Small intestine (tissue), 7 donors: ENCODE results near the gene FBXW8. TPM values are rescaled to one million over a fixed set of nuclear protein-coding genes. Genes with fewer than 3 reads are reported as not detected.
A peak's percentile ranks its signal among the peaks of the same experiment; 100 is the strongest.

Experiments
- DNase-seq, 2 donors: peaks; one replicate each; pipeline versions ENCODE4 v3.0.0 to v3.0.0-alpha.2; 2013
- FAIRE-seq: peaks from 2 replicates; lab custom pipeline; 2012; peaks lifted over from hg19 to GRCh38; lab: Jason Lieb, UNC
- H3K27ac ChIP-seq, 3 donors: one replicate each; pipeline ENCODE4 v1.5.1; 2013; ENCODE audit warnings: low read length in 2 of 3, mild to moderate bottlenecking in 2 of 3, control low read depth in 1 of 3, inconsistent platforms in 1 of 3, low read depth in 1 of 3, moderate library complexity in 1 of 3
- H3K27me3 ChIP-seq, 3 donors: one replicate each; pipeline ENCODE4 v1.6.1; 2013; ENCODE audit warnings: low read length in 3 of 3, inconsistent platforms in 1 of 3; ENCODE audit not compliant: control insufficient read depth in 3 of 3, insufficient read depth in 3 of 3
- H3K36me3 ChIP-seq, 3 donors: one replicate each; pipeline ENCODE4 v1.6.1; 2013; ENCODE audit warnings: low read length in 3 of 3, inconsistent platforms in 1 of 3, low read depth in 1 of 3, mild to moderate bottlenecking in 1 of 3, moderate library complexity in 1 of 3; ENCODE audit not compliant: control insufficient read depth in 3 of 3, insufficient read depth in 2 of 3
- H3K4me1 ChIP-seq, 3 donors: one replicate each; pipeline ENCODE4 v1.6.1; 2013; ENCODE audit warnings: low read length in 2 of 3, inconsistent platforms in 1 of 3, low read depth in 1 of 3, mild to moderate bottlenecking in 1 of 3, moderate library complexity in 1 of 3; ENCODE audit not compliant: control insufficient read depth in 3 of 3, insufficient read depth in 2 of 3
- H3K4me3 ChIP-seq, 3 donors: one replicate each; pipeline ENCODE4 v1.5.1; 2013; ENCODE audit warnings: low read length in 3 of 3, control low read depth in 1 of 3, inconsistent platforms in 1 of 3, low read depth in 1 of 3, mild to moderate bottlenecking in 1 of 3, moderate library complexity in 1 of 3
- H3K9me3 ChIP-seq, 2 donors: one replicate each; pipeline ENCODE4 v1.6.1; 2013; ENCODE audit warnings: low read depth in 1 of 2, low read length in 1 of 2; ENCODE audit not compliant: control insufficient read depth in 2 of 2, insufficient read depth in 1 of 2
- WGBS, 3 donors: extraction: QIAGEN DNeasy Blood & Tissue Kit; methylation state at CpG; one replicate each; pipeline ENCODE4 v1.1.7; 2013; 5-methylcytosine and 5-hydroxymethylcytosine counted together
- polyA plus RNA-seq, 4 donors: library from polyadenylated mRNA; stranded (reverse) in 3 of 4; unstranded in 1 of 4; fragments of 200-250 nt in 3 of 4; fragments of 120-200 nt in 1 of 4; gene quantifications; one replicate each; pipeline versions ENCODE4 v1.2.1 to v1.2.3, GENCODE V29; 2013
- donor health status: healthy with polysubstance abuse.
- donor health status: control.
- donor health status: control.
- donor health status: Bipolar disorder and iron deficiency.
- donor health status: healthy.

FBXW8 gene
- polyA plus RNA-seq, 4 donors, result 1.1 to 13.1 (median 3.5) TPM

- 92 to 98% (median 93%) methylated on average over 3 of the region's 3 CpGs for WGBS, 3 donors
- Histone ChIP-seq H3K4me3 (no peak overlapping the region), H3K9me3 (no peaks in the 10 kb centered on the region), H3K27me3 (no peaks in the 10 kb centered on the region), H3K36me3 (peaks cover 1 to 11% (median 2%) of the 10 kb centered on the region in 3 donors), H3K4me1 (no peaks in the 10 kb centered on the region), H3K27ac (no peak overlapping the region)
- FAIRE-seq, result no peak
- no peak for DNase-seq
Observed at GRCh38 chr12:116975779-116976393, 65.1 kb downstream of the FBXW8 start.

- 83 to 93% (median 90%) methylated on average over 13 of the region's 13 CpGs for WGBS, 3 donors
- Histone ChIP-seq H3K4me1 (no peaks in the 10 kb centered on the region), H3K27me3 (no peaks in the 10 kb centered on the region), H3K9me3 (no peaks in the 10 kb centered on the region), H3K4me3 (no peak overlapping the region), H3K27ac (no peak overlapping the region), H3K36me3 (peaks cover 1 to 6% (median 1%) of the 10 kb centered on the region in 3 donors)
- FAIRE-seq (no peak), DNase-seq (no peak)
Observed at GRCh38 chr12:116977465-116978380, 67.0 kb downstream of the FBXW8 start.

- Histone ChIP-seq H3K9me3 (no peaks in the 10 kb centered on the region), H3K4me3 (no peak overlapping the region), H3K27me3 (no peaks in the 10 kb centered on the region), H3K4me1 (no peaks in the 10 kb centered on the region), H3K36me3 (peaks cover 0 to 4% (median 0%) of the 10 kb centered on the region in 3 donors), H3K27ac (no peak overlapping the region)
- WGBS, 3 donors, result 79 to 95% (median 89%) methylated on average over 7 of the region's 7 CpGs
- no peak for DNase-seq
- no peak for FAIRE-seq
Observed at GRCh38 chr12:116978791-116979508, 68.2 kb downstream of the FBXW8 start.

- Histone ChIP-seq H3K36me3 (peaks cover 0 to 3% (median 0%) of the 10 kb centered on the region in 3 donors), H3K27me3 (no peaks in the 10 kb centered on the region), H3K9me3 (no peaks in the 10 kb centered on the region), H3K27ac (no peak overlapping the region), H3K4me1 (no peaks in the 10 kb centered on the region), H3K4me3 (no peak overlapping the region)
- peak in 1 of 2 donors; percentile 18 for DNase-seq
- FAIRE-seq, result no peak
- WGBS, 3 donors, result 74 to 88% (median 83%) methylated on average over 1 of the region's 1 CpG
Observed at GRCh38 chr12:116980083-116980482, 69.3 kb downstream of the FBXW8 start.

GRCh38 chr12:116982791-116983411 lies 72.2 kb downstream of the FBXW8 start:
- Histone ChIP-seq H3K27ac (peak overlapping the region in 1 of 3 donors; percentile 18), H3K4me1 (no peaks in the 10 kb centered on the region), H3K36me3 (peaks cover 0 to 12% (median 2%) of the 10 kb centered on the region in 3 donors), H3K9me3 (no peaks in the 10 kb centered on the region), H3K27me3 (no peaks in the 10 kb centered on the region), H3K4me3 (no peak overlapping the region)
- DNase-seq, result peak in 1 of 2 donors; percentile 12
- FAIRE-seq, result no peak
- 76 to 94% (median 87%) methylated on average over 10 of the region's 10 CpGs for WGBS, 3 donors

DNA sequence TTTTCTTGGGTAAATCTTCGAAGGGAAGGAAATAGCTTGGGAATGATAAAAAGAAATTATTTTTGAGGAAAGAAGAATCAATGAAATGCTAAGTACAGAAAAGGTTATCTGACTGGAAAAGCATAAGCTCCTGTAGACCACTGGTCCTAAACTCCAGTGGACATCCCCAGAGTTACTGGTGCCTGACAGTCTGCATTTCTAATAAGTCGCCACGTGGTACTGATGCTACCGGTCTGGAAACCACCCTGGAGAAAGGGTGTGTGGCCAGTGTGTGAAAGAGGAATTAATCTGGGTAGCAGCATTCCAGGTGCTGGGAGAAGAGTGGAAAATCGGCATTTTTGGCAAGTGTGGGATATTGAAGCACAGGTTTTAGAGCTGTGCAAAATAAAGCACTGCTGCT lies 73.3 kb downstream of the FBXW8 start:
- DNase-seq, result no peak
- no peak overlapping the region for H3K27ac ChIP-seq
- 54 to 75% (median 61%) methylated on average over 5 of the region's 5 CpGs for WGBS, 3 donors

GRCh38 chr12:116990329-116990728 lies 79.6 kb downstream of the FBXW8 start:
- DNase-seq, result no peak
- H3K27ac ChIP-seq, result no peak overlapping the region
- no peak for FAIRE-seq
- H3K4me1 ChIP-seq, result no peaks in the 10 kb centered on the region
- H3K27me3 ChIP-seq, result no peaks in the 10 kb centered on the region
- H3K9me3 ChIP-seq, result no peaks in the 10 kb centered on the region
- H3K36me3 ChIP-seq, result peaks cover 0 to 26% (median 2%) of the 10 kb centered on the region in 3 donors
- no peak overlapping the region for H3K4me3 ChIP-seq

More for the DNA sequence above, 73.3 kb downstream of the FBXW8 start:
- Histone ChIP-seq H3K4me1 (no peaks in the 10 kb centered on the region), H3K27me3 (no peaks in the 10 kb centered on the region), H3K4me3 (no peak overlapping the region), H3K9me3 (no peaks in the 10 kb centered on the region), H3K36me3 (peaks cover 0 to 15% (median 2%) of the 10 kb centered on the region in 3 donors)
- no peak for FAIRE-seq
